Epithelial cell of umbilical artery (primary cell): ENCODE measurements around the gene NSUN7. TPM values are rescaled to one million over a fixed set of nuclear protein-coding genes. Genes with fewer than 3 reads are reported as not detected.

Experiments
- total RNA-seq: library from RNA; depleted of rRNA; stranded (reverse); fragments of >200 nt; gene quantifications from 2 replicates; pipeline ENCODE4 v1.2.3, GENCODE V29; 2014

The NSUN7 gene
- under 0.01 and 0.15 TPM in 2 replicates for total RNA-seq

GRCh38 chr4:40749717-40750460 lies at the start of gene NSUN7:
NSUN7 (plus strand) TSS chr4:40749955; CDS start chr4:40750694, 739 bp downstream.

Other genes starting within 250 kb of the NSUN7 start
- 0.15 TPM in 1 of 2 replicates, not detected in the other for gene RBM47, start 120.1 kb upstream of the NSUN7 start, total RNA-seq